Measurements from ENCODE around the gene PBX4. TPM values are rescaled to one million over a fixed set of nuclear protein-coding genes. Genes with fewer than 3 reads are reported as not detected.

The PBX4 gene
- total and polyA plus RNA-seq, 8 donors = 2.0 to 60.7 (median 4.9) TPM; not detected in 1

DNA sequence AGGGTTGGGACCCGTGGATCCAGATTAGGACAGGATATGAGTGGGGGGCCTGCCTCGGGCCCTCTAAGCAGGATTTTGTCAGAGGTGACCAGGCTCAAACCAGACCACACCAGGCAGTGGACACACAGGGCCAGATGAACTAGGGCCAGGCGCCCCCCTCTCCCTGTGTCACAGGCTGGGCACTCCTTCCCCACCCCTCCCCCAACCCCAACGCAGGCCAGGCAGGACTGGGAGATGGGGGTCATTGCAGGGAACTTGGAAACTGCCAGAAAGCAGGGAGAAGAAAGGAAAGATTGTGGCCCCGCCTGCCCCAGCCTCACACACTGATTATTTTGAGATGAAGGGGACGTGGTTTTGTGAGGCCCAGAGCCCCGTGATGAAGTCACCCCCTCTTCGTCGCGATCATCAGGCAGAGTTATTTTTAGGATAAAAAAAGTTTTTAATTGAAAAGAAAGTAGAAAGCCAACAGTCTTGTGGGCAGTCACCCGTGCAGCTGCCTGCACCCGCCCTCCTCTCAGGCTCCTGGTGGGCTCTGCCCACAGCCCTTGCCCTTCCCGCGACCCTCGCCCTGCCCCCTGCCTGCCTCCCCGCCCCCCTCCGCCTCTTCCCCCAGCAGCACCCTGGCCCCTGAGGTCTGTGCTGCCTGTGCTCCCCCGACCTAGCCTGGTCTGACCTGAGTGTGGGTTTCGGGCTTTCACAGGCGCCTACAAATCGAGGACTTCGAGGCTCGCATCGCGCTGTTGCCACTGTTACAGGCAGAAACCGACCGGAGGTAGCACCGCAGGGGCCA lies 91.7 kb downstream of the PBX4 start:
- H3K27ac ChIP-seq = no peak overlapping the region
- H3K36me3 ChIP-seq = peaks cover 19 to 71% (median 63%) of the 10 kb centered on the region in 4 donors
- intact Hi-C loops (cut with DNase I; ENCODE audit: low total_unique reads) = no loop called here

DNA sequence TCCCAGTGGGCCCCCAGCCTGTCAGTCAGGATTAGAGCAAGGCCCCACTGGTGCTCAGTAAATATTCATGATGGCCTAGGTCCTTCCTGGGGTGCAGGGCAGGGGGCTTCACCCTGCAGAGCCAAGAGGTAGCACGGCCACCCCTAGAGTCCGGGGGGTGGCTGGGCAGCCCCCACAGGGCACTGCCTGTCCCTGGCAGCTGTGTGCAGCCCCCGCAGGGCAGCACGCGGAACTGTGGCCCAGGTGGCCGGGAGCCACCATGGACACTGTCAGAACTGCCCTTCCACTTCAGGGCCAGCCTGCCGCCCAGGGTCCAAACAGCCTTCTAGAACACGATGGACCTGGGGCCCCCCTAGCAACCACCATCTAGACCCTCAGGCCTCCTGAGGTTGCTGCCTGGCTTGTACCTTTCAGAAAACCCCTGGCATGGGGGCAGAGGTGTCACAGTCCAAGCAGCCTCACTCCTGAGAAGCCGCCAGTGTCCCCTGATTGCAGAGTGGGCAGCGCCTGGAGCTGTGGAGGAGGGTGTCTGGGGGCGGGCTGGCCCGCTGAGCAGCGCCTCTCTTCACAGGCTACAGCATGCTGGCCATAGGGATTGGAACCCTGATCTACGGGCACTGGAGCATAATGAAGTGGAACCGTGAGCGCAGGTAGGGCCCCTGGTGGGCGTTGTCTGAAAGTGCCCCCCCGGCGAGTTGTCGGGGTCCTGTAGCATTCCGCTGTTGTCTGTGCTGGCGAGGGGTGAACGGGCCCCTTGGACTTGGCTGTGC lies 92.7 kb downstream of the PBX4 start:
- TF ChIP-seq EP300 (IDR thresholded peaks at IDR 0.05) = no peak
- TF ChIP-seq, protein P1, sequence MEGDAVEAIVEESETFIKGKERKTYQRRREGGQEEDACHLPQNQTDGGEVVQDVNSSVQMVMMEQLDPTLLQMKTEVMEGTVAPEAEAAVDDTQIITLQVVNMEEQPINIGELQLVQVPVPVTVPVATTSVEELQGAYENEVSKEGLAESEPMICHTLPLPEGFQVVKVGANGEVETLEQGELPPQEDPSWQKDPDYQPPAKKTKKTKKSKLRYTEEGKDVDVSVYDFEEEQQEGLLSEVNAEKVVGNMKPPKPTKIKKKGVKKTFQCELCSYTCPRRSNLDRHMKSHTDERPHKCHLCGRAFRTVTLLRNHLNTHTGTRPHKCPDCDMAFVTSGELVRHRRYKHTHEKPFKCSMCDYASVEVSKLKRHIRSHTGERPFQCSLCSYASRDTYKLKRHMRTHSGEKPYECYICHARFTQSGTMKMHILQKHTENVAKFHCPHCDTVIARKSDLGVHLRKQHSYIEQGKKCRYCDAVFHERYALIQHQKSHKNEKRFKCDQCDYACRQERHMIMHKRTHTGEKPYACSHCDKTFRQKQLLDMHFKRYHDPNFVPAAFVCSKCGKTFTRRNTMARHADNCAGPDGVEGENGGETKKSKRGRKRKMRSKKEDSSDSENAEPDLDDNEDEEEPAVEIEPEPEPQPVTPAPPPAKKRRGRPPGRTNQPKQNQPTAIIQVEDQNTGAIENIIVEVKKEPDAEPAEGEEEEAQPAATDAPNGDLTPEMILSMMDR (IDR thresholded peaks at IDR 0.05) = no peak
- TF ChIP-seq POLR2A (IDR thresholded peaks at IDR 0.05) = no peak
- TF ChIP-seq POLR2AphosphoS5 (IDR thresholded peaks at IDR 0.05) = no peak
- intact Hi-C loops (cut with DNase I; ENCODE audit: low total_unique reads) = no loop called here

More for the DNA sequence above, 91.7 kb downstream of the PBX4 start:
- no peaks in the 10 kb centered on the region for H3K27me3 ChIP-seq
- TF ChIP-seq POLR2AphosphoS5 (IDR thresholded peaks at IDR 0.05) = no peak
- TF ChIP-seq POLR2A (IDR thresholded peaks at IDR 0.05) = no peak
- no peak for TF ChIP-seq EP300 (IDR thresholded peaks at IDR 0.05)
- TF ChIP-seq, protein P1 (IDR thresholded peaks at IDR 0.05) = no peak
- WGBS, 5 donors = 78 to 90% (median 84%) methylated on average over 24 to 28 of the region's 28 CpGs
- DNase-seq = no peak
- H3K4me1 ChIP-seq = peaks cover 0 to 41% (median 8%) of the 10 kb centered on the region in 4 donors
- H3K4me3 ChIP-seq = no peak overlapping the region
- H3K9me3 ChIP-seq = no peaks in the 10 kb centered on the region

DNA sequence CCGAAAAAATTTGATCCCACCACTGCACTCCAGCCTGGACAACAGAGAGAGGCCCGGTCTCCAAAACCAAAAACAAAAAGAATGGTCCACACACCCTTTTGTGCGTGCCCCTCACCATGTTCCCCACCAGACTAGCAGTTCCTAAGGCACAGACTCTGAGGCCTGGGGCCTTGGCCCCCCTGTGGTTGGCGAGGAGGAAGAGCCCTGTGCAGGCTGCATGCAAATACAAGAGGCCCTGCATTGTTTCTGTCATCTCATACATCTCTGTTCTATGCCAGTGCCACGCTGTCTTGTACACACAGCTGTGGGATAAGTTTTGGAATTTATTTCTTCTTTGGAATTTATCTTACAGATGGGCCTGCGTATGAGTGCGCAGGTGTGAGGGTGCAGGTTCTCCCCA lies 94.4 kb downstream of the PBX4 start:
- WGBS, 5 donors = 79 to 90% (median 87%) methylated on average over 7 of the region's 7 CpGs
- intact Hi-C loops (cut with DNase I; ENCODE audit: low total_unique reads) = no loop called here
- no peak for TF ChIP-seq POLR2AphosphoS5 (IDR thresholded peaks at IDR 0.05)
- no peak for TF ChIP-seq EP300 (IDR thresholded peaks at IDR 0.05)
- Histone ChIP-seq H3K4me1 (peaks cover 0 to 45% (median 17%) of the 10 kb centered on the region in 4 donors), H3K36me3 (peaks cover 19 to 82% (median 78%) of the 10 kb centered on the region in 4 donors), H3K27ac (no peak overlapping the region), H3K9me3 (no peaks in the 10 kb centered on the region), H3K27me3 (no peaks in the 10 kb centered on the region), H3K4me3 (no peak overlapping the region)
- no peak for DNase-seq

More for the DNA sequence above, 92.7 kb downstream of the PBX4 start:
- 89 to 94% (median 90%) methylated on average over 11 to 23 of the region's 23 CpGs for WGBS, 5 donors
- Histone ChIP-seq H3K9me3 (no peaks in the 10 kb centered on the region), H3K36me3 (peaks cover 19 to 73% (median 67%) of the 10 kb centered on the region in 4 donors), H3K27me3 (no peaks in the 10 kb centered on the region), H3K4me3 (no peak overlapping the region), H3K4me1 (peaks cover 0 to 40% (median 10%) of the 10 kb centered on the region in 4 donors), H3K27ac (no peak overlapping the region)
- no peak for DNase-seq

DNA sequence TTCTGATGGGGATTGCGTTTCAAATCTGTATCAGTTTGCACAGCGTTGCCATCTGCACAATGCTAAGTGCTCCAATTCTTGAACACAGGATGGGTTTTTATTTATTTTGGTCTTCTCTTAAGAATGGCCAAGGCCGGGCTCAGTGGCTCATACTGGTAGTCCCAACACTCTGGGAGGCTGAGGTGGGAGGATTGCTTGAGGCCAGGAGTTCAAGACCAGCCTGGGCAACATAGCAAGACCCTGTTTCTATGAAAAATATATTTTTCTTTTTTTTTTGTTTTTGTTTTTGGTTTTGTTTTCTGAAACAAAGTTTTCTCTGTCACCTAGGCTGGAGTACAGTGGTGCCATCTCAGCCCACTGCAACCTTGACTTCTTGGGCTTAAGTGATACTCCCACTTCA lies 95.3 kb downstream of the PBX4 start:
- intact Hi-C loops (cut with DNase I; ENCODE audit: low total_unique reads) = no loop called here
- no peak for DNase-seq
- Histone ChIP-seq H3K27me3 (no peaks in the 10 kb centered on the region), H3K9me3 (no peaks in the 10 kb centered on the region), H3K4me1 (peaks cover under 1 to 45% (median 19%) of the 10 kb centered on the region in 4 donors), H3K27ac (no peak overlapping the region), H3K36me3 (peaks cover 19 to 78% (median 70%) of the 10 kb centered on the region in 4 donors), H3K4me3 (no peak overlapping the region)
- TF ChIP-seq EP300 (IDR thresholded peaks at IDR 0.05) (no peak), POLR2A (IDR thresholded peaks at IDR 0.05) (no peak), POLR2AphosphoS5 (IDR thresholded peaks at IDR 0.05) (no peak)
- TF ChIP-seq, protein P1 (IDR thresholded peaks at IDR 0.05) = no peak
- 87 to 92% (median 92%) methylated on average over 3 of the region's 3 CpGs for WGBS, 5 donors

All from stomach (tissue), 9 donors.